Muscle of arm (tissue), 12 donors: ENCODE measurements around the gene NDUFV3. TPM values are rescaled to one million over a fixed set of nuclear protein-coding genes. Genes with fewer than 3 reads are reported as not detected.

Source experiments
- polyA plus RNA-seq, 12 donors: library from polyadenylated mRNA; unstranded; fragments of 120-200 nt; gene quantifications; one replicate each; pipeline ENCODE4 v1.2.1, GENCODE V29; 2013; ENCODE audit not compliant: insufficient read length in 12 of 12

The NDUFV3 gene
- polyA plus RNA-seq, 12 donors, result 22.0 to 89.7 (median 33.6) TPM

Other genes starting within 250 kb of the NDUFV3 start
- 10 to 100 TPM in 2 of 12 donors, 1 to 10 TPM in 9, not detected in 1; 6.7 to 20.1 (median 8.5) TPM for gene PDE9A, start 239.7 kb upstream of the NDUFV3 start, polyA plus RNA-seq
- 1 to 10 TPM in 11 of 12 donors, not detected in 1; 5.4 to 8.7 (median 6.6) TPM for gene WDR4, start 13.8 kb upstream of the NDUFV3 start, polyA plus RNA-seq
- 1 to 10 TPM in 4 of 12 donors, under 1 TPM in 6, not detected in 2; 0.32 to 2.2 (median 0.87) TPM for gene ERVH48-1, start 32.3 kb downstream of the NDUFV3 start, polyA plus RNA-seq
- gene PKNOX1, start 81.3 kb downstream of the NDUFV3 start, polyA plus RNA-seq, result 10 to 100 TPM in 11 of 12 donors, not detected in 1; 16.3 to 37.5 (median 19.4) TPM
- gene CBS, start 182.5 kb downstream of the NDUFV3 start, polyA plus RNA-seq, result 10 to 100 TPM in 1 of 12 donors, 1 to 10 TPM in 10, not detected in 1; 1.3 to 19.5 (median 7.7) TPM
- gene U2AF1, start 214.3 kb downstream of the NDUFV3 start, polyA plus RNA-seq, result 10 to 100 TPM in 8 of 12 donors, 1 to 10 TPM in 3, not detected in 1; 4.9 to 51.0 (median 24.2) TPM